ENCODE data around the gene ATP1B3.
"Not testable (repeated sequence)": the region's sequence is repeated elsewhere in the genome, so short reads cannot be mapped to it uniquely, and the experiment has no call there.

The ATP1B3 gene

GRCh38 chr3:141876381-141876890, at the start of gene ATP1B3:
ATP1B3 (plus strand) TSS chr3:141876643; CDS start chr3:141876802, 159 bp downstream.
- DNase-seq = peak; percentile 86 to 87

GRCh38 chr3:141828487-141828886, 48.0 kb upstream of the ATP1B3 start:
- no peak for DNase-seq

- DNase-seq = no peak
These were observed 47.6 kb upstream of the ATP1B3 start for GRCh38 chr3:141828890-141829289.

- no peak for DNase-seq
These were observed 45.9 kb upstream of the ATP1B3 start for GRCh38 chr3:141830508-141830907.

- no peak for DNase-seq
These were observed 42.2 kb upstream of the ATP1B3 start for GRCh38 chr3:141834292-141834691.

- no peak for DNase-seq
These were observed 40.8 kb upstream of the ATP1B3 start for GRCh38 chr3:141835557-141836229.

GRCh38 chr3:141839389-141839788, 37.1 kb upstream of the ATP1B3 start:
- DNase-seq = no peak

GRCh38 chr3:141840737-141841544, 35.5 kb upstream of the ATP1B3 start:
- DNase-seq = no peak

GRCh38 chr3:141844108-141844507, 32.3 kb upstream of the ATP1B3 start:
- DNase-seq = no peak

- DNase-seq = no peak
These were observed 31.6 kb upstream of the ATP1B3 start for GRCh38 chr3:141844812-141845211.

GRCh38 chr3:141845407-141846049, 30.9 kb upstream of the ATP1B3 start:
- peak; percentile 38 to 41 for DNase-seq

GRCh38 chr3:141846050-141846433, 30.4 kb upstream of the ATP1B3 start:
- DNase-seq = no peak

GRCh38 chr3:141848159-141848748, 28.2 kb upstream of the ATP1B3 start:
- not testable (repeated sequence) for DNase-seq

- peak in 1 of 2 donors; percentile 23 for DNase-seq
These were observed 27.2 kb upstream of the ATP1B3 start for GRCh38 chr3:141849056-141849815.

GRCh38 chr3:141851411-141851810, 25.0 kb upstream of the ATP1B3 start:
- peak in 1 of 2 donors; percentile 44 for DNase-seq

GRCh38 chr3:141853081-141853601, 23.3 kb upstream of the ATP1B3 start:
- no peak for DNase-seq

- DNase-seq = no peak
These were observed 22.7 kb upstream of the ATP1B3 start for GRCh38 chr3:141853629-141854168.

GRCh38 chr3:141854599-141854998, 21.8 kb upstream of the ATP1B3 start:
- DNase-seq = no peak

GRCh38 chr3:141858312-141858711, 18.1 kb upstream of the ATP1B3 start:
- DNase-seq = no peak

GRCh38 chr3:141859651-141860050, 16.8 kb upstream of the ATP1B3 start:
- no peak for DNase-seq

GRCh38 chr3:141860086-141860669, 16.3 kb upstream of the ATP1B3 start:
- DNase-seq = no peak
